CD4-positive, alpha-beta T cell treated with Interleukin-12 subunit alpha and Interleukin-12 subunit beta, for 1 hour (primary cell): Measurements from ENCODE around the gene YAE1.

Source experiments
- DNase-seq: peaks from one replicate; pipeline ENCODE4 v3.0.0-alpha.2; 2020

YAE1 gene

GRCh38 chr7:39609113-39609934 is 43.1 kb downstream of the YAE1 start:
- DNase-seq = no peak

- DNase-seq = no peak
Observed at GRCh38 chr7:39609935-39610263, 43.7 kb downstream of the YAE1 start.

DNA sequence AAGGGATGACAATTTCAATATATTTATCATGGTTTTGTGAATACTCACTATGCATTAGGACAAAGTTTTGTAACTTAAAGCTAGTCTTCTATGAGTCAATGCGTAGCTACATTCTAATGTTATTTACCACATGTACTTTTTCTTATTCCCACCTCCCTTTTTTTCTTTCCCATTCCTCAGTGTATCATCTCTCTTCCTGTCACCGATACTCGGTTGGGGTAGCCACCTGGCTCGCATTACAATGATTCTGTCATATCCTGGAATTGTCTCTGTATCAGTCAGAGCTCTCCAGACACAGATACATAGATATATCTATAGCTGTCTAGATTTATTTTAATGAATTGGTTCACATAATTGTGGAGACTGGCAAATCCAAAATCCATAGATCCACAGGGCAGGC is 47.4 kb downstream of the YAE1 start:
- no peak for DNase-seq

DNA sequence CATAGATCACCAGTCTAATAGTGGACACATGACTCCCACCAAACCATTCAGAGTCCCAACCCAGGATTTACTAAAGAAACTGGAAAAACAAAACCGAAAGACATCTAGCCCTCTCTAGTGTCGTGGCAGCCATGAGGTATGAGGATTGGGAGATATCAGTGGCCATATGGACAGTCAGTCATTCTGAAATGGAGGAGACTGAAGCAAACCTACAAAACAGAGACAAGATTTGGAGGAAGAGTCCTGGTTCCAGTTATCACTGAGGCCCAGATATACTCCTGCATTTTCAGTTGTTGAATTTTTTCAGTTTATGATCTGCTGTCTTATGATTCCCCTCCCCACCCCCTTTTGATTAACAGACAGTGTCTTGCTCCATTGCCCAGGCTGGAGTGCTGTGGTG is 48.1 kb downstream of the YAE1 start:
- no peak for DNase-seq

DNA sequence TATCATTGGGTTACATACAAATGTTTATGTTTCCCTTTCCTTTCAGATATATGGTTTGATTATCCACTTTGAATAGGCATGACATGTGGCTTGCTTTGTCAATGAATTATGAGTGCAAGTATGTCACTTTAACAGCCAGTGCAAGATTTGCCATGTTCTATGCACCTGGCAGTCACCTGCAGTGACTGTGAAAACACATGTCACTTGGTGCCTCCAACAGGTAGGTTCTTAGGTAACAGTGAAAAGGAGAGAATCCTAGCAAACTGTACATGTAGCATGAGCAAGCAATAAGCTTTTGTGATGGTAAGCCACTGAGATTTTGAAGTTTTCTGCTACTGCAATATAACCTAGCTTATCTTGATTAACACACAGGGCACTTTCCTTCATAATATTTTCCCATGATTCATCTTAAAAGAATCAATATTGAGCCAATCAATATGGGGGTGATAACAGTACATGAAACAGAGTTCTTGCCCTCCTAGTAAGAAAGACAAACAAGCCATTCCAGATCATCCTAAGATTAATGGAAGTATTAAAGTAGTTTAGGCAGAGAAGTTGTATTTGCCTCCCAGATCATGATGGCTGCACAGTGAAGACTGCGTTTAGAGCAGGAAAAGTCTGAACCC is 49.3 kb downstream of the YAE1 start:
- DNase-seq = no peak

- DNase-seq = no peak
Observed at GRCh38 chr7:39616138-39616537, 49.9 kb downstream of the YAE1 start.

- no peak for DNase-seq
Observed at GRCh38 chr7:39617005-39617404, 50.8 kb downstream of the YAE1 start.

GRCh38 chr7:39618868-39619267 is 52.7 kb downstream of the YAE1 start:
- no peak for DNase-seq

GRCh38 chr7:39620486-39620885 is 54.3 kb downstream of the YAE1 start:
- no peak for DNase-seq

- no peak for DNase-seq
Observed at GRCh38 chr7:39621261-39621660, 55.1 kb downstream of the YAE1 start.

GRCh38 chr7:39621784-39622411 is 55.7 kb downstream of the YAE1 start:
- DNase-seq = no peak
